ENCODE data around the gene PRORP.

The PRORP gene

DNA sequence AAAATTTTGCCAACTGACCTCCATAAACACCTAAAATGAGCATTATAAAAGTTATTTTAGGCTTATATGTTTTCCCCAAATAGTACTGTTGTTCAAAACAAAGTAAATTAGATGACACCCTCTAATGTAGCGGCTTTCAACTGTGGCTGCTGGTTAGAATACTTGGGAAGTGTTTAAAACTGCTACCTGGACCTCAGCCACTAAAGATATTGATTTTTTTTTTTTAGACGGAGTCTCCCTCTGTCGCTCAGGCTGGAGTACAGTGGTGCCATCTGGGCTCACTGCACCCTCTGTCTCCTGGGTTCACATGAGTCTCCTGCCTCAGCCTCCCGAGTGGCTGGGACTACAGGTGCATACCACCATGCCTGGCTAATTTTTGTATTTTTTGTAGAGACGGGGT, 16.2 kb downstream of the PRORP start:
- TF ChIP-seq YY1 (IDR thresholded peaks at IDR 0.05; ENCODE audit: low read depth) (no peak), REST (IDR thresholded peaks at IDR 0.05; ENCODE audit: low read depth) (no peak), CEBPB (IDR thresholded peaks at IDR 0.05) (no peak), TEAD4 (IDR thresholded peaks at IDR 0.05) (no peak), EP300 (IDR thresholded peaks at IDR 0.05; ENCODE audit: borderline replicate concordance) (no peak), EGR1 (IDR thresholded peaks at IDR 0.05) (no peak), NFIC (IDR thresholded peaks at IDR 0.05) (no peak), RAD21 (IDR thresholded peaks at IDR 0.05; ENCODE audit: low read depth) (no peak), TAF1 (IDR thresholded peaks at IDR 0.05; ENCODE audit: low read depth) (no peak), FOXM1 (IDR thresholded peaks at IDR 0.05; ENCODE audit: borderline replicate concordance, low read depth) (no peak), ZBTB7A (IDR thresholded peaks at IDR 0.05; ENCODE audit: low read depth) (no peak), CREB1 (IDR thresholded peaks at IDR 0.05; ENCODE audit: low read depth) (no peak), TCF12 (IDR thresholded peaks at IDR 0.05; ENCODE audit: low read depth) (no peak)
- TF ChIP-seq, protein P1, sequence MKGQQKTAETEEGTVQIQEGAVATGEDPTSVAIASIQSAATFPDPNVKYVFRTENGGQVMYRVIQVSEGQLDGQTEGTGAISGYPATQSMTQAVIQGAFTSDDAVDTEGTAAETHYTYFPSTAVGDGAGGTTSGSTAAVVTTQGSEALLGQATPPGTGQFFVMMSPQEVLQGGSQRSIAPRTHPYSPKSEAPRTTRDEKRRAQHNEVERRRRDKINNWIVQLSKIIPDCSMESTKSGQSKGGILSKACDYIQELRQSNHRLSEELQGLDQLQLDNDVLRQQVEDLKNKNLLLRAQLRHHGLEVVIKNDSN (IDR thresholded peaks at IDR 0.05): no peak
- TF ChIP-seq, protein P2, sequence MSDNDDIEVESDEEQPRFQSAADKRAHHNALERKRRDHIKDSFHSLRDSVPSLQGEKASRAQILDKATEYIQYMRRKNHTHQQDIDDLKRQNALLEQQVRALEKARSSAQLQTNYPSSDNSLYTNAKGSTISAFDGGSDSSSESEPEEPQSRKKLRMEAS (IDR thresholded peaks at IDR 0.05): no peak

- peak; percentile 35 for TF ChIP-seq RAD21 (IDR thresholded peaks at IDR 0.05; ENCODE audit: low read depth)
- TF ChIP-seq TCF12 (IDR thresholded peaks at IDR 0.05; ENCODE audit: low read depth): no peak
- TF ChIP-seq ZBTB7A (IDR thresholded peaks at IDR 0.05; ENCODE audit: low read depth): no peak
- TF ChIP-seq, protein P1 (IDR thresholded peaks at IDR 0.05): no peak
Measured at GRCh38 chr14:35140718-35141581, 18.6 kb downstream of the PRORP start.

- TF ChIP-seq FOXM1 (IDR thresholded peaks at IDR 0.05; ENCODE audit: borderline replicate concordance, low read depth) (no peak), CREB1 (IDR thresholded peaks at IDR 0.05; ENCODE audit: low read depth) (no peak), CEBPB (IDR thresholded peaks at IDR 0.05) (no peak), TAF1 (IDR thresholded peaks at IDR 0.05; ENCODE audit: low read depth) (no peak), TCF12 (IDR thresholded peaks at IDR 0.05; ENCODE audit: low read depth) (no peak), TEAD4 (IDR thresholded peaks at IDR 0.05) (no peak), EGR1 (IDR thresholded peaks at IDR 0.05) (no peak), RAD21 (IDR thresholded peaks at IDR 0.05; ENCODE audit: low read depth) (no peak), YY1 (IDR thresholded peaks at IDR 0.05; ENCODE audit: low read depth) (no peak), NFIC (IDR thresholded peaks at IDR 0.05) (no peak)
- TF ChIP-seq, protein P1 (IDR thresholded peaks at IDR 0.05): no peak
- TF ChIP-seq, protein P2 (IDR thresholded peaks at IDR 0.05): no peak
Measured at GRCh38 chr14:35144029-35144428, 21.7 kb downstream of the PRORP start.

DNA sequence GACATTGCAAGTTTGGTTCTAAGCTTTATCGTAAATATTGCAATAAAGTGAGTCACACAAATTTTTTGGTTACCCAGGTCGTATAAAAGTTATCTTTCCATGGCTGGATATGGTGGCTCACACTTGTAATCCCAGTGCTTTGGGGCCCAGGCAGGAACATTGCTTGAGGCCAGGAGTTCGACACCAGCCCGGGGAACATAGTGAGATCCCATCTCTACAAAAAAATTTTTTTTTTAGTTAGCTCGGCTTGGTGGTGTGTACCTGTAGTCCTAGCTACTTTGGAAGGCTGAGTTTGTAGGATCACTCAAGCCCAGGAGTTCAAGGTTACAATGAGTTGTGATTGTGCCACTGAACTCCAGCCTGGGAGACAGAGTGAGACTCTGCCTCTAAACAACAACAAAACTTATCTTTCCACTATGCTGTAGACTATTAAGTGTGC, 24.4 kb downstream of the PRORP start:
- no peak for TF ChIP-seq TEAD4 (IDR thresholded peaks at IDR 0.05)
- TF ChIP-seq ZBTB7A (IDR thresholded peaks at IDR 0.05; ENCODE audit: low read depth): no peak
- TF ChIP-seq REST (IDR thresholded peaks at IDR 0.05; ENCODE audit: low read depth): no peak
- no peak for TF ChIP-seq EP300 (IDR thresholded peaks at IDR 0.05; ENCODE audit: borderline replicate concordance)
- TF ChIP-seq, protein P1 (IDR thresholded peaks at IDR 0.05): no peak
- TF ChIP-seq CEBPB (IDR thresholded peaks at IDR 0.05): no peak
- TF ChIP-seq FOXM1 (IDR thresholded peaks at IDR 0.05; ENCODE audit: borderline replicate concordance, low read depth): no peak
- no peak for TF ChIP-seq NFIC (IDR thresholded peaks at IDR 0.05)
- no peak for TF ChIP-seq YY1 (IDR thresholded peaks at IDR 0.05; ENCODE audit: low read depth)
- no peak for TF ChIP-seq RAD21 (IDR thresholded peaks at IDR 0.05; ENCODE audit: low read depth)
- TF ChIP-seq TCF12 (IDR thresholded peaks at IDR 0.05; ENCODE audit: low read depth): no peak
- no peak for TF ChIP-seq TAF1 (IDR thresholded peaks at IDR 0.05; ENCODE audit: low read depth)
- TF ChIP-seq, protein P2 (IDR thresholded peaks at IDR 0.05): no peak
- TF ChIP-seq EGR1 (IDR thresholded peaks at IDR 0.05): no peak
- no peak for TF ChIP-seq CREB1 (IDR thresholded peaks at IDR 0.05; ENCODE audit: low read depth)
